Mucosa of stomach (tissue), 1 donor: ENCODE data around the gene CACYBP.

ENCODE experiments used
- H3K27me3 ChIP-seq: one replicate; pipeline ENCODE4 v1.7.0; 2013; ENCODE audit warnings: mild to moderate bottlenecking, low read length; ENCODE audit not compliant: control insufficient read depth, insufficient read depth
- H3K36me3 ChIP-seq: one replicate; pipeline ENCODE4 v1.7.0; 2013; ENCODE audit warnings: low read length; ENCODE audit not compliant: control insufficient read depth, insufficient read depth
- H3K4me1 ChIP-seq: one replicate; pipeline ENCODE4 v1.7.0; 2013; ENCODE audit warnings: mild to moderate bottlenecking, low read length; ENCODE audit not compliant: control insufficient read depth, insufficient read depth
- H3K4me3 ChIP-seq: one replicate; pipeline ENCODE4 v1.7.0; 2013; ENCODE audit warnings: low read length
- H3K9ac ChIP-seq: one replicate; pipeline ENCODE4 v1.7.0; 2013; ENCODE audit warnings: mild to moderate bottlenecking, low read length, moderate library complexity
- H3K9me3 ChIP-seq: one replicate; pipeline ENCODE4 v1.7.0; 2013; ENCODE audit warnings: mild to moderate bottlenecking, low read length, moderate library complexity; ENCODE audit not compliant: control insufficient read depth
- donor health status: Pancreatic carcinoma.

CACYBP gene

GRCh38 chr1:175050992-175051391 is 51.2 kb downstream of the CACYBP start:
- Histone ChIP-seq H3K9me3 (no peaks in the 10 kb centered on the region), H3K27me3 (no peaks in the 10 kb centered on the region), H3K9ac (no peak overlapping the region), H3K4me1 (no peaks in the 10 kb centered on the region), H3K36me3 (no peaks in the 10 kb centered on the region), H3K4me3 (no peak overlapping the region)

GRCh38 chr1:175054736-175055135 is 55.0 kb downstream of the CACYBP start:
- Histone ChIP-seq H3K27me3 (no peaks in the 10 kb centered on the region), H3K9me3 (no peaks in the 10 kb centered on the region), H3K9ac (no peak overlapping the region), H3K4me1 (no peaks in the 10 kb centered on the region), H3K4me3 (no peak overlapping the region), H3K36me3 (no peaks in the 10 kb centered on the region)
